HCT116 (cell line): Measurements from ENCODE around the gene TPD52L1. TPM values are rescaled to one million over a fixed set of nuclear protein-coding genes. Genes with fewer than 3 reads are reported as not detected.

Experiments used
- ATAC-seq: fragments of 200-7000 bp; cut with Tn5 transposase; 2 replicates; pipeline ENCODE4 v1.9.1; 2020; ENCODE audit warnings: mild to moderate bottlenecking, moderate library complexity
- BruUV-seq: library from RNA; stranded (reverse); fragments of 400-500 nt; replicated peaks from 2 replicates; lab custom pipeline; 2021; lab: Mats Ljungman, UMichigan
- CTCF ChIA-PET: fragments of 300-600 bp; sonication (Branson Sonifier 250); formaldehyde crosslinking; loops from one replicate; lab custom pipeline; 2021; ENCODE audit warnings: antibody characterized with exemption; lab: Charles Lee
- POLR2A ChIA-PET: fragments of 300-600, 350-600 bp; sonication (Branson Sonifier 250); formaldehyde crosslinking; loops from one replicate; lab custom pipeline; 2021; ENCODE audit warnings: antibody characterized with exemption; lab: Charles Lee
- RAD21 ChIA-PET, 2 experiments: fragments of 300-600 bp; sonication (Branson Sonifier 250); formaldehyde crosslinking; loops; one replicate each; lab custom pipeline; 2023; ENCODE audit warnings: low total read pairs in 2 of 2; ENCODE audit not compliant: uncharacterized antibody in 2 of 2, unreplicated experiment in 2 of 2, low non-redundant PET in 1 of 2; lab: Charles Lee
- DNase-seq: peaks from one replicate; pipeline ENCODE4 v3.0.0-alpha.2; 2010; ENCODE audit warnings: low read depth, low spot score
- H2AFZ ChIP-seq: fragments of 200-600 bp; shearing (Covaris generic), sonication (generic); 2 replicates; pipeline ENCODE4 v1.6.1; 2017; ENCODE audit warnings: low read depth, mixed run types, mixed read lengths, antibody characterized with exemption, low read length; ENCODE audit not compliant: poor library complexity, severe bottlenecking
- H3K27ac ChIP-seq: 2 replicates; pipeline ENCODE4 v1.5.1; 2012; ENCODE audit warnings: low read depth, low read length
- H3K27me3 ChIP-seq: fragments of 200-600 bp; sonication (generic); 2 replicates; pipeline ENCODE4 v1.6.1; 2016; ENCODE audit warnings: mixed run types, low read length, mixed read lengths; ENCODE audit not compliant: insufficient read depth
- H3K36me3 ChIP-seq, 2 experiments: fragments of 200-500 bp in 1 of 2; fragments of 200-600 bp in 1 of 2; sonication (Bioruptor generic) in 1 of 2; sonication (generic) in 1 of 2; 2 replicates each; pipeline versions ENCODE4 v1.5.1 to v1.6.1; 2014 to 2016; ENCODE audit warnings: low read length in 2 of 2, inconsistent platforms in 1 of 2, mixed read lengths in 1 of 2, mixed run types in 1 of 2; ENCODE audit not compliant: insufficient read depth in 2 of 2, control insufficient read depth in 1 of 2
- H3K4me1 ChIP-seq, 2 experiments: fragments of 200-600 bp in 1 of 2; sonication (generic) in 1 of 2; 2 replicates each; pipeline versions ENCODE4 v1.5.1 to v1.6.1; 2012 to 2017; ENCODE audit warnings: low read length in 2 of 2, inconsistent platforms in 1 of 2, mild to moderate bottlenecking in 1 of 2, mixed read lengths in 1 of 2, mixed run types in 1 of 2, moderate library complexity in 1 of 2; ENCODE audit not compliant: insufficient read depth in 2 of 2, control insufficient read depth in 1 of 2
- H3K4me2 ChIP-seq: fragments of 200-600 bp; sonication (generic); 2 replicates; pipeline ENCODE4 v1.6.1; 2017; ENCODE audit warnings: mixed run types, low read length, mixed read lengths
- H3K4me3 ChIP-seq, 2 experiments: fragments of 200-600 bp in 1 of 2; sonication (generic) in 1 of 2; replicated peaks in 1 of 2; 2 replicates each; pipeline ENCODE4 v1.5.1; 2011 to 2016; ENCODE audit warnings: low read length in 2 of 2, control low read depth in 1 of 2, low read depth in 1 of 2, mild to moderate bottlenecking in 1 of 2, mixed read lengths in 1 of 2, mixed run types in 1 of 2
- H3K79me2 ChIP-seq: fragments of 200-600 bp; sonication (generic); 2 replicates; pipeline ENCODE4 v1.6.1; 2017; ENCODE audit warnings: mild to moderate bottlenecking, mixed run types, low read length, moderate library complexity, mixed read lengths; ENCODE audit not compliant: insufficient read depth
- H3K9ac ChIP-seq: fragments of 200-600 bp; sonication (generic); 2 replicates; pipeline ENCODE4 v1.6.1; 2016; ENCODE audit warnings: low read length, mixed read lengths
- H3K9me2 ChIP-seq: fragments of 200-600 bp; sonication (generic), shearing (Covaris generic); 2 replicates; pipeline ENCODE4 v1.6.1; 2017; ENCODE audit warnings: mixed run types, mild to moderate bottlenecking, moderate library complexity; ENCODE audit not compliant: insufficient read depth
- H3K9me3 ChIP-seq, 2 experiments: fragments of 200-500 bp in 1 of 2; fragments of 200-600 bp in 1 of 2; sonication (Bioruptor generic) in 1 of 2; sonication (generic) in 1 of 2; 2 replicates each; pipeline ENCODE4 v1.6.1; 2014 to 2017; ENCODE audit warnings: low read length in 2 of 2, mixed read lengths in 2 of 2, inconsistent platforms in 1 of 2, low read depth in 1 of 2, mild to moderate bottlenecking in 1 of 2, mixed run types in 1 of 2, moderate library complexity in 1 of 2; ENCODE audit not compliant: control insufficient read depth in 1 of 2, insufficient read depth in 1 of 2
- H4K20me1 ChIP-seq: fragments of 200-600 bp; sonication (generic), shearing (Covaris generic); 2 replicates; pipeline ENCODE4 v1.6.1; 2017; ENCODE audit warnings: mixed run types, mild to moderate bottlenecking, moderate library complexity; ENCODE audit not compliant: insufficient read depth
- CEBPB ChIP-seq: IDR thresholded peaks from 2 replicates; pipeline ENCODE4 v1.6.1; 2012; ENCODE audit warnings: low read depth
- ELF1 ChIP-seq: IDR thresholded peaks from 2 replicates; pipeline ENCODE4 v1.6.1; 2012; ENCODE audit warnings: low read depth, borderline replicate concordance
- FOSL1 ChIP-seq: IDR thresholded peaks from 2 replicates; pipeline ENCODE4 v1.6.1; 2012; ENCODE audit warnings: low read depth
- JUND ChIP-seq: IDR thresholded peaks from 2 replicates; pipeline ENCODE4 v1.6.1; 2012
- MAX ChIP-seq: IDR thresholded peaks from 2 replicates; pipeline ENCODE4 v1.6.1; 2012
- POLR2A ChIP-seq: IDR thresholded peaks from 2 replicates; pipeline ENCODE4 v1.7.0; 2011; ENCODE audit warnings: borderline replicate concordance; ENCODE audit not compliant: insufficient read depth, insufficient read length; ENCODE audit errors: extremely low read depth
- REST ChIP-seq: IDR thresholded peaks from 2 replicates; pipeline ENCODE4 v1.6.1; 2012; ENCODE audit warnings: low read depth
- SP1 ChIP-seq: IDR thresholded peaks from 2 replicates; pipeline ENCODE4 v1.6.1; 2012; ENCODE audit warnings: low read depth
- ZNF274 ChIP-seq: fragments of 200-500 bp; sonication (Bioruptor generic); IDR thresholded peaks from 2 replicates; pipeline ENCODE4 v1.6.1; 2014; ENCODE audit warnings: mild to moderate bottlenecking, low read depth, low read length, inconsistent platforms
- intact Hi-C: fragments of 100-400 bp; cut with micrococcal nuclease; formaldehyde crosslinking; loops from 2 replicates; pipeline ENCODE4 v1.10.0; 2022
- total RNA-seq: library from RNA; stranded (reverse); gene quantifications from one replicate; pipeline ENCODE4 v1.2.1, GENCODE V29; 2021; ENCODE audit not compliant: unreplicated experiment
- TF ChIP-seq, protein P1 (sequence below), 3 experiments: fragments of 200-600 bp in 1 of 3; sonication (generic) in 1 of 3; IDR thresholded peaks in 2 of 3; conservative IDR thresholded peaks in 1 of 3; 2 replicates each; pipeline ENCODE4 v1.5.1; 2012 to 2017; ENCODE audit warnings: low read depth in 2 of 3, low read length in 2 of 3, antibody characterized with exemption in 1 of 3, borderline replicate concordance in 1 of 3, control low read depth in 1 of 3, mild to moderate bottlenecking in 1 of 3, mixed read lengths in 1 of 3, mixed run types in 1 of 3, moderate library complexity in 1 of 3; ENCODE audit not compliant: insufficient read depth in 1 of 3
- TF ChIP-seq, protein P2 (sequence below): IDR thresholded peaks from 2 replicates; pipeline ENCODE4 v1.6.1; 2011; ENCODE audit warnings: mild to moderate bottlenecking, low read length, moderate library complexity; ENCODE audit not compliant: insufficient replicate concordance; ENCODE audit errors: extremely low read depth

TPD52L1 gene
- total RNA-seq, 1 experiment from 2014 or later = 64.1 TPM

- ChIA-PET CTCF (no interaction called here), RAD21 (no interaction called here), POLR2A (no interaction called here)
- Histone ChIP-seq H3K79me2 (no peaks in the 10 kb centered on the region; the same call in 1 of the 2 replicates), H3K36me3 (no peaks in the 10 kb centered on the region), H3K9me3 (no peaks in the 10 kb centered on the region), H3K4me3 (no peak overlapping the region), H3K4me1 (peaks cover 10 to 14% of the 10 kb centered on the region in 2 experiments; a peak in 2 of 4 replicates), H3K27me3 (no peaks in the 10 kb centered on the region), H4K20me1 (no peaks in the 10 kb centered on the region), H3K27ac (no peak overlapping the region), H3K4me2 (peak overlapping the region; percentile 20; the same call in 1 of the 2 replicates), H2AFZ (no peak overlapping the region), H3K9ac (no peak overlapping the region), H3K9me2 (no peaks in the 10 kb centered on the region)
- intact Hi-C loops = no loop called here
- BruUV-seq = no TSS peak
- DNase-seq = no peak
- ATAC-seq = no peak
- TF ChIP-seq JUND (no peak), ZNF274 (no peak), FOSL1 (no peak), MAX (no peak), REST (no peak), ELF1 (no peak), CEBPB (no peak), POLR2A (no peak), SP1 (no peak)
- TF ChIP-seq, protein P1, sequence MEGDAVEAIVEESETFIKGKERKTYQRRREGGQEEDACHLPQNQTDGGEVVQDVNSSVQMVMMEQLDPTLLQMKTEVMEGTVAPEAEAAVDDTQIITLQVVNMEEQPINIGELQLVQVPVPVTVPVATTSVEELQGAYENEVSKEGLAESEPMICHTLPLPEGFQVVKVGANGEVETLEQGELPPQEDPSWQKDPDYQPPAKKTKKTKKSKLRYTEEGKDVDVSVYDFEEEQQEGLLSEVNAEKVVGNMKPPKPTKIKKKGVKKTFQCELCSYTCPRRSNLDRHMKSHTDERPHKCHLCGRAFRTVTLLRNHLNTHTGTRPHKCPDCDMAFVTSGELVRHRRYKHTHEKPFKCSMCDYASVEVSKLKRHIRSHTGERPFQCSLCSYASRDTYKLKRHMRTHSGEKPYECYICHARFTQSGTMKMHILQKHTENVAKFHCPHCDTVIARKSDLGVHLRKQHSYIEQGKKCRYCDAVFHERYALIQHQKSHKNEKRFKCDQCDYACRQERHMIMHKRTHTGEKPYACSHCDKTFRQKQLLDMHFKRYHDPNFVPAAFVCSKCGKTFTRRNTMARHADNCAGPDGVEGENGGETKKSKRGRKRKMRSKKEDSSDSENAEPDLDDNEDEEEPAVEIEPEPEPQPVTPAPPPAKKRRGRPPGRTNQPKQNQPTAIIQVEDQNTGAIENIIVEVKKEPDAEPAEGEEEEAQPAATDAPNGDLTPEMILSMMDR (IDR thresholded peaks at IDR 0.05 in 2 of 3, conservative IDR thresholded peaks at IDR 0.05 in 1 of 3; ENCODE audit: borderline replicate concordance in 1 of 3, insufficient read depth in 1 of 3, low read depth in 2 of 3, low read length in 2 of 3) = no peak
- TF ChIP-seq, protein P2, sequence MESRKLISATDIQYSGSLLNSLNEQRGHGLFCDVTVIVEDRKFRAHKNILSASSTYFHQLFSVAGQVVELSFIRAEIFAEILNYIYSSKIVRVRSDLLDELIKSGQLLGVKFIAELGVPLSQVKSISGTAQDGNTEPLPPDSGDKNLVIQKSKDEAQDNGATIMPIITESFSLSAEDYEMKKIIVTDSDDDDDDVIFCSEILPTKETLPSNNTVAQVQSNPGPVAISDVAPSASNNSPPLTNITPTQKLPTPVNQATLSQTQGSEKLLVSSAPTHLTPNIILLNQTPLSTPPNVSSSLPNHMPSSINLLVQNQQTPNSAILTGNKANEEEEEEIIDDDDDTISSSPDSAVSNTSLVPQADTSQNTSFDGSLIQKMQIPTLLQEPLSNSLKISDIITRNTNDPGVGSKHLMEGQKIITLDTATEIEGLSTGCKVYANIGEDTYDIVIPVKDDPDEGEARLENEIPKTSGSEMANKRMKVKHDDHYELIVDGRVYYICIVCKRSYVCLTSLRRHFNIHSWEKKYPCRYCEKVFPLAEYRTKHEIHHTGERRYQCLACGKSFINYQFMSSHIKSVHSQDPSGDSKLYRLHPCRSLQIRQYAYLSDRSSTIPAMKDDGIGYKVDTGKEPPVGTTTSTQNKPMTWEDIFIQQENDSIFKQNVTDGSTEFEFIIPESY = no peak
Observed at GRCh38 chr6:125245109-125245508, 91.5 kb downstream of the TPD52L1 start.
